NCI-H2029 treated with DMSO at 0.1 percent for 48 hours (cell line): Measurements from ENCODE around the gene CDC37.
A peak's percentile ranks its signal among the peaks of the same experiment; 100 is the strongest.
"Not testable (repeated sequence)": the region's sequence is repeated elsewhere in the genome, so short reads cannot be mapped to it uniquely, and the experiment has no call there.

Experiments used
- DNase-seq: peaks from one replicate; lab custom pipeline; 2025; lab: John Stamatoyannopoulos, UW

CDC37 gene

GRCh38 chr19:10419646-10420443 lies 16.5 kb upstream of the CDC37 start:
- DNase-seq, result no peak

DNA sequence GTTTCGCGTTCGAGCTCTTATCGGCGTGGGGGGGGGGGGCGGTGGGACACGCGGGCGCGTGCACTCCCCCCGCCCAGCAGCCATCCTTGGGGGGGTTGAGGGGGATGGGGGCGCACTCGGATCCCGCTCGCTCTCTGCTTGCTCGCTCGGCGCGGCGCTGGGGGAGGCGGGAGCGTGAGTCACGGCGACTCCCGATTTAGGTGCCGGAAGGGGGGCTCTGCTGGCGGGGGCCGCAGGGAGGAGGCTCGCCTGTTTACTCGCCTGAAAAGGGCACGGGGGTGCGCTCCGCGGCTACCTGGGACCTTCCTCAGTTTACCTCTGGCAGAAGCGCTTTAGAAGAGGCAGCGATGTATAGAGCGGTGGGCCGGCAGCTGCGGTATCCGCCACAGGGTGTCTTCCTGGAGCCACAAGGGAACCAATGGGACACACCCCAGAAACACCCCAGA lies 15.9 kb upstream of the CDC37 start:
- no peak for DNase-seq

DNA sequence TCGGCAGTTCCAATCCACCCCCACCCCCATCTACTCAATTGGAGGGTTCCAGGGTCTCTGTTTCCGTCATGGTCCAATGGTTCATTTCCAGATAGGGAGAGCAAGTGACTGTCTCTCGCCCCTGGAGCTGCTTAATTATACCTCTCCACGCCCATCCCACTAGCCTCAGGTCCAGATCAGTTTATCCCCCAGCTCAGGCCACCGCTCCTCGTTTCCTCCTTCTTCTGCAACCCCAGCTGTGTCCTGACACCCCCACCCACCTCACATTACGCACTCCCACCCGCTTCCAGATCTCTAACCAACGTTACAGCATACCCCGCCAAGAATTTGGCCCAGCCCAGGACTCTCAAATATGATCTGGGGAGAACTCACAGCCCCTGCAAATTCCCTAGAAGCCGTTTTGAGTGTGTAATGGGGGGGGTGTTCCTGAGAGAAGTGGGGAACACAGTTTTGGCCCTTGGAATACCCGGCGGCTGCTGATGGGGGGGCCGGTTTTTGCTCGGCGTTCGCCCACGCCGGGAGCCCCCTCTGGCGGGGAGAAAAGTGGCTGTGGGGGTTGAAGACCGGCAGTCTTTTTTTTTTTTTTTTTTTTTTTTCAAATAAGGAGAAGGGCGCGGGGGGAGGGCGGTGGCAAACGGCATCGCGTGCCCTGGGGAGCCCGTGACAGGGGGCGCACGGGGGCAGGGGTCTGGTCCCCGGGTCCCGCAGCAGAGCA lies 15.3 kb upstream of the CDC37 start:
- DNase-seq, result no peak

- DNase-seq, result no peak
These were observed 14.8 kb upstream of the CDC37 start for GRCh38 chr19:10418235-10418484.

- no peak for DNase-seq
These were observed 14.3 kb upstream of the CDC37 start for GRCh38 chr19:10417541-10418234.

DNA sequence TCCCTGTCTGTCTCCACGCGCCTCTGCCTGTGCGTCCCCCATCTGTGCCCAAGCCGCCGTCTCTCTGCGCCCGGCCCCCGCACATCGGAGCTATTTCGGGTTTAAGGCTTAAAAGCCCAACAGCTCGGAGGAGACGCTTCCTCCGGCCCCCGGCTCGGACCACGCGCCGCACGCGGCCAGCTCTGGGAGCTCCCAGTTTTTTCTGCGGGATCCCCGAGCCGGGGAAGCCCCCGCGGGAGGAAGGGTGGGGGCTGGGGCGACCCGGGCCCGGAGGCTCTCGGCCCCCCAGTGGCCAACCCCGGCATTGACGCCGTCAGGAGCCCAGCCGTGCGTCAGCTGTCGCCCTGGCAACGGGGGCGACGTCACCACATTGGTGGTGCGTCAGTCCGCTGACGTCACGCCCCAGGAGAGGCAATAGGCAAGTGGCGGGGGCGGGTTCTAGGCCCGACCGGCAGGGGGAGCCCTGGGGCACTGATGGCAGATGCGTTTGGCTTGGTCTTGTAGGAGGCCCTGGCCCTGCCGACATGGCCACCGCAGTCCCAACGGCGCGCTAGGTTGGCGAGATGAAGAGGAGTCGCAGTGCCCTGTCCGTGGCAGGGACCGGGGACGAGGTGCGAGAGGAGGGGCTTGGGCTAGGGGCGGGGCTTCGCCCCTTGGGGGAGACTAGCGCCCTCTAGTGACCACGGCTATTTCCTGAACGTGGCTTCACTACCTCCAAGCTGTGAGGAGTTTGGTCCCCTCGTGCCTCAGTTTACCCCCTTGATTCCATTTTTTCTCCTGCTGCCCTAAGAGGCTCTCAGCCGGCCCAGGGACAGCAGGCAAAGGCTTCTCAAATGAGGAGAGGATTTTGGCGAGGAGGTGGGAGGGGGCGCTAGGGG lies 13.3 kb upstream of the CDC37 start:
- peak; percentile 92 for DNase-seq

- DNase-seq, result no peak
These were observed 12.7 kb upstream of the CDC37 start for GRCh38 chr19:10416083-10416379.

- no peak for DNase-seq
These were observed 9.1 kb upstream of the CDC37 start for GRCh38 chr19:10412257-10412977.

DNA sequence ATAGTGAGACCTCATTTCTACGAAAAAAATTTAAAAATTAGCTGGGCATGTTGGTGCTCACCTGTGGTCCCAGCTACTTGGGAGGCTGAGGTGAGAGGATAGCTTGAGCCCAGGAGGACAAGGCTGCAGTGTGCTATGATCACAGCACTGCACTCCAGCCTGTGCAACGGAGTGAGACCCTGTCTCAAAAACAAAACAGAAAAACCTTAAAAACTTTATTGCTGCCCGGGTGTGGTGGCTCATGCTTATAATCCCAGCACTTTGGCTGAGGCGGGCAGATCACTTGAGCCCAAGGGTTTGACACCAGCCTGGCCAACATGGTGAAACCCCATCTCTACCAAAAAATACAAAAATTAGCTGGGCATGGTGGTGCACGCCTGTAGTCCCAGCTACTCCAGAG lies 7.9 kb upstream of the CDC37 start:
- not testable (repeated sequence) for DNase-seq

- DNase-seq, result no peak
These were observed 5.4 kb upstream of the CDC37 start for GRCh38 chr19:10408511-10409283.

- DNase-seq, result no peak
These were observed 3.8 kb upstream of the CDC37 start for GRCh38 chr19:10407096-10407495.

DNA sequence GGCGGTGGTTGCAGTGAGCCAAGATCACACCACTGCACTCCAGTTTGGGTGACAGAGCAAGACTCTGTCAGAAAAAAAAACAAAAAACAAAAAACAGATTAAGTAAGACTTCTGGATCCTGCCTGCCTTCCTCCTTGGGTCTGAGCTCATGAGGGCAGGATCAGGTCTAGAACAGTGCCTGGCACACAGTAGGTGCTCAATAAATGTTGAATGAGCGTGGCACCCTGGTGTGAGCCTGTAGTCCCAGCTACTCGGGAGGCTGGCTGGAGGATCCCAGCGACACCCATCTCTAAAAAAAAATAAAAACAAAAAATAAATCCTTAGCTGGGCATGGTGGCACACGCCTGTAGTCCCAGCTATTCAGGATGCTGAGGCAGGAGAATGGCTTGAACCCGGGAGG lies 2.8 kb upstream of the CDC37 start:
- no peak for DNase-seq

DNA sequence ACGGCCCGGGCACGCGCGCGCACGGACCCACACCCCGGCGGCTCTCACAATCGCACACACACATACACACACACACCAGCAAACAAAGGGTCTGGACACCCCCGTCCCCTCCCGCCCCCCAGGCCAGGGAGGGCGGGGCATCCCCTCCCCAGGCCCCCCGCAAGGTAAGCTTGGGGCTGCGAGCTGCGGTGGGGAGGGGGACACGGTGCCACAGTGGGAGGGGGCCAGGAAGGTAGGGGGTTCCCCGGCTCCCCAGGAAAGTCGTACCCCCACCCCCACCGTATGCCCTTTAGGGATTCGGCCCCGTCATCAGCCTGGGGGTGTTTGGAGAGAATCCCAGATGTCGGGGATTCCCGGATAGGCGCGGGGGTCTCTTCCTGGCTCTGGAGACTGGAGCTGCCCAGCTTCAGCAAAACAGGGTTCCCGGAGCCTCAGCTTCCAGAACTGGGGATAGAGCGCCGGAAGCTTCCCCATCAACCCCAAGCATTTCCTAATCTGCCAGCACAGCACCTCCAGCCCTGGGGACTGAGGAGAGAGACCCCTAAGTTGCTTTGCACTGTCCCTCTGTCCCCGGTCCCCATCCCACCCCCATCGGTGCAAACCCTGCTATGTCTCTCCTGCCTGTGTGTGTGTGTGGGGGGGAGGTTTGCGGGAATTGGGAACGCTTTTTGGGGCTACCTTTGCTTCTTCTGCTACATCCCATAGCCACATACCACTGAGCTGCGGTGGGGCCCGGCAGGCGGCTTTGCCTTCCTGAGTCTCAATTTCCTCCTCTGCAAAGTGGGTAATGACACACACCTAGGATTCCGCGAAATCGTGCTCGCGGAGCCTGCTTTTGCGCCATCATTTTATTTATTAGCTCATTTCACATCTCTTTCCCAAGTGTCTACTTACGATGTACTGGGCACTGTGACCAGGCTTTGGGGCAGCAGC lies 1.8 kb upstream of the CDC37 start:
- DNase-seq, result no peak

DNA sequence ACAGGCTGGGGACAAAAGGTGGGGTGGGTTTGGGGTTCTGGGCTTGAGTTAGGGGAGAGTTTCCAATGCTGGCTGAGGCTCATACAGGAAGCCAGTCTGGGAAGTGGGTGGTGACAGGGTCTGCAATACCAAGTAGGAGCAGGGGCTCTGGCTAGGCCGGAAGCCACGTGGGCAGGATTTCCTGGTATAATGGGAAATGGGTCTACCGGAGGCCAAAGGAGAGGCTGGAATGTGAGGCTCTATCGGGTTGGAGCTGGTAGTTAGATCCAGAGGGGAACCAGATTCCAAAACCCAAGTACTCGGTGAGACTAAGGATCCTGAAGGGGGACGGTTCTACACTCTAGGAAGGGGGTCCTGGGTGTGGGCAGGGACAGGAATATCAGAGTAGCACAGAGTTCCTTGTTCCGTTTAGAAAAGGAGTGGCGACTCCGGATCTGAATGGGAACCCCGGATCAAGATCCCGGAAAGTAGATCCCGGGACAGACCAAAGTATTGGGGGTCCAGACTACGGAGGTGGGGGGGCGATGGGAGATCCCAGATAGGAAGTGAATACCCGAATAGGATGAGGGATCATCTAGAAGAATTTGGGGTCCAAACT lies 802 bp downstream of the CDC37 start:
- DNase-seq, result no peak

DNA sequence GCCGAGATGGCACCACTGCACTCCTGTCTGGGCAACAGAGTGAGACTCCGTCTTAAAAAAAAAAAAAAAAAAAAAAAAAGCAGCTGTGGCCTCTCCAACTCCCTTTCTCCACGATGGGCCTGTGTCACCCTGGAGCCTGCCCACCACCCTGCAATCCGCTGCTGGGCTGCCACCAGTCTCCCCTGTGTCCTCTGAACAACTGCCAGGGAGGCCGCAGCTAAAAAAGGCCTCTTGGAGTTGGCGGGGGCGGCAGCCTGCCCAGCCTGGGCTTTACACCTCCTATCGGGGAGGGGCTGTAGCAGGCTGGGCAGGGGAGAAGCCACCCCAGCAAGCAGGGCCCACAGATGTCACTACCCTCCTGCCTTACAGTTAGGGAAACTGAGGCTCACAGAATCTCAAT lies 3.5 kb downstream of the CDC37 start:
- DNase-seq, result no peak

- not testable (repeated sequence) for DNase-seq
These were observed 4.0 kb downstream of the CDC37 start for GRCh38 chr19:10399340-10399739.

DNA sequence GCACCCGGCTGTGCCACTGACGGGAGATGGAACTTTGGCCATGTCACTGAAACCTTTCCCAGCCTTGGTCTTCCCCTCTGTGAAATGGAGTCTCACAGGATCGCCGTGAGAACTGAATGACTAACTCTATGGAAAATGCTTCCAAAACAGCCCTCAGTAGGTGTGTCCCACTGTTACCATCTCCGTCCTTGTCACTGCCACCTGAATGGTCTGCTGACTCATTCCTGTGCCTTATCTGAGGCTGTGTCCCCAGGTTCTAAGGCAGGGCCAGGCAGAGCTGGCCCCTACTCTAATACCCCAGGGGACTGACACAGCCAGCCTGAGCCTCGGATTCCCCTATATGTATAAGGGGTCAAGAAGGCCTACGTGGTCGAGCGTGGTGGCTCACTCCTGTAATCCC lies 4.5 kb downstream of the CDC37 start:
- DNase-seq, result no peak

DNA sequence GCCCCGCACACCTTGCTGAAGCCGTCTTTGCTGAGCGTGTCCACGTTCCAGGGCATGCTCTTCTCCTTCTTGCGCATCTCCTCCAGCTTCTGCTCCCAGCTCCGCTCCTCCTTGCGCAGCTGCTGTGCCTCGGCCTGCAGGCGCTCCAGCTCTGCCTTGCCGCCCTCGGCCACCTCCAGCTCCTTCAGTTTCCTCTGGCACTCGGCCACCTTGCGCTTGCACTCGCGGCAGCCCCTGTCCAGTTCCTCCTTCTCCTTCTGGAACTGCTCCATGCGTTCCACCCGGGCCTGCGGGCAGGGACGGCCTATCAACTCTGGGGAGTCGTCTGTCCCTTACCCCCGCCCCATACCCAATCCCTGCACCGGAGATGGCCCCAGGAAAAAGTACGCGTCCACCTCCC lies 7.4 kb downstream of the CDC37 start:
- DNase-seq, result no peak

DNA sequence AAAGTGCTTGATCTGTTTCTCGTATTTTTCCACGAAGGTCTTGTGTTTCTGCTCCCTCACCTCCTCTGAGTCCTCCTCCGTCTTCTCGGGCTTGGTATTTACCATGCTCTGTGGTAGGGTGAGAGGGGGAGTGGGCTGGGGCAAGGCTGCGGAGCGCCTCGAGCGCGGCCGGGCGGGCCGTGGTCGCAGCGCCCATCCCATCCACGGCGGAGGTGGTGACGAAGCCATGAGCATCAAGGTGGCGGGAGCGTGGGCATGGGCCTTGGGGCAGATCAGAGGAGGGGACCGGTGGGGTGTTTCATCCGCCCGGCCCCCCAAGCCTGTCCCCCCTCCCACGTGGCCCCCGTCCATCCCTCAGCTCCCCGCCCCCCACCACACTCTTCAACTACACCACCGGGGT lies 7.9 kb downstream of the CDC37 start:
- DNase-seq, result no peak
